ENCODE measurements around the gene SP140L. TPM values are rescaled to one million over a fixed set of nuclear protein-coding genes. Genes with fewer than 3 reads are reported as not detected.

SP140L gene
- total and polyA plus RNA-seq, 3 experiments from 2014 or later, result 30.1 to 32.5 (median 31.4) TPM

DNA sequence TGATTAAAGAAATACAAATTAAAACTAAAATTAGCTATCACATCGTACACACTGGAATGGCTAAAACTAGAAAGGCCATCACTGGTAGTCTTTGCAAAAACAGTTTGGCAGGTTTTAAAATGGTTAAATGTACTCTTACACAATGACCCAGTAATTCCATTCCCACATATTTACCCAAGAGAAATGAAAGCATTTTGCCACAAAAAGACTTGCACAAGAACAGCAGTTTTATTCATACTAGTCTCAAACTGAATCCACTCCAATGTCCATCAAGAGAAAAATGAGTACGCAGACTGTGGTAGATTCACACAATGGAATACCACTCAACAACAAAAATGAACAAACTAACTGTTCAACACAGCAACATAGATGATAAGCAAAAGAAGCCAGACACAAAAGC lies 29.1 kb downstream of the SP140L start:
- POLR2A ChIA-PET, result no interaction called here

DNA sequence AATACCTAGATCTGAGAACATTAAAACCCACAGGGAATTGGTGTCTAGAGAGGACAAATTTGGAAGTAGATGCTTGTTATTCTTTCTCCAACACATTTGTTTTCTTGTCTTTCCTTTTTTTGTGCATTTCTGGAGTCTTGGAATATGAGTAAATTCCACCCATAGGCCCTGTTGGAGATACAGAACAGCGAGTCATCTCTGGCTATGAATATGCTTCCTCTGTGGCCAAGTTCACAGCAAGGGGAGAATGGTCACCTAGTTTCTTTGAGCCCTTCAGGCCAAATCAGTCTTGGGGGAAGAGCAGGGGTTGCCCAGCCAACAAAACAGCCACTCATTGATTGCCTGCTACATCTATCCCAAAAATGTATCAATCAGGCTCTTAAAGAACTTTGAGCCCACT lies 31.3 kb downstream of the SP140L start:
- CTCF ChIA-PET, result no interaction called here
- peaks cover 38 to 61% (median 46%) of the 10 kb centered on the region in 3 donors for H3K36me3 Mint-ChIP-seq
- DNase-seq, result no peak

More for the DNA sequence above, 29.1 kb downstream of the SP140L start:
- peaks cover 26 to 52% (median 31%) of the 10 kb centered on the region in 3 donors for H3K36me3 Mint-ChIP-seq
- H3K27ac ChIP-seq (ENCODE audit: low read depth, low read length), result no peak overlapping the region
- peaks cover 18% of the 10 kb centered on the region for H3K36me3 ChIP-seq (ENCODE audit: insufficient read depth, low read length)
- H3K9me3 Mint-ChIP-seq, result no peaks in the 10 kb centered on the region
- H3K9me3 ChIP-seq (ENCODE audit: low read length), result no peaks in the 10 kb centered on the region
- peaks cover 18 to 35% (median 28%) of the 10 kb centered on the region in 3 donors for H3K4me1 Mint-ChIP-seq
- no peak for DNase-seq
- H3K27me3 ChIP-seq (ENCODE audit: insufficient read depth, low read length, poor library complexity, severe bottlenecking), result no peaks in the 10 kb centered on the region
- no peak overlapping the region for H3K4me3 Mint-ChIP-seq
- no peaks in the 10 kb centered on the region for H3K27me3 Mint-ChIP-seq
- H3K27ac Mint-ChIP-seq, result peak overlapping the region in 1 of 8 donors; percentile 33
- no peaks in the 10 kb centered on the region for H3K4me1 ChIP-seq (ENCODE audit: insufficient read depth, low read length)
- H3K4me3 ChIP-seq (ENCODE audit: low read length), result no peak overlapping the region
- CTCF ChIA-PET, result no interaction called here

DNA sequence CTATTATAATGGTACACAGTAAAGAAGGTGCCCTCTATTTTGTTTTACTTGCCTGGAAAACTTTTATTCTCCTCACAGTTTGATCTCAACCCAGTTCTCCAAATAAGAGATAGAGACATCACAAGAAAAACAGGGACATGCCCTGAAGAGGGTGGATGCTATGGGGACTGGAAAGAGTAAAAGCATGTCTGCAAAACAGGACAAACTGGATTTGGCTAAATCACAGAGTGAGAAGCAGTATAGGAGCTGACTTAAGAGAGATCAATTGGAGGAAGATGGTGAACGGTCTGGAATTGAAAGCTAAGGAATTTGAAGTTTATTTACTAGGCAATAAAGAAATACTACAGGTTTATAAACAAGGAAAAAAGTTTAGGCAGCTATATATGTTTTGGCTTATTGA lies 33.0 kb downstream of the SP140L start:
- H3K36me3 Mint-ChIP-seq, result peaks cover 45 to 73% (median 63%) of the 10 kb centered on the region in 3 donors
- no peaks in the 10 kb centered on the region for H3K27me3 Mint-ChIP-seq
- H3K4me3 ChIP-seq (ENCODE audit: low read length), result no peak overlapping the region
- peak overlapping the region in 5 of 8 donors; percentile 16 to 91 (median 56) for H3K27ac Mint-ChIP-seq
- no peak overlapping the region for H3K27ac ChIP-seq (ENCODE audit: low read depth, low read length)
- H3K4me1 Mint-ChIP-seq, result peaks cover 31 to 52% (median 40%) of the 10 kb centered on the region in 3 donors
- peaks cover 17% of the 10 kb centered on the region for H3K4me1 ChIP-seq (ENCODE audit: insufficient read depth, low read length)
- ChIA-PET POLR2A (no interaction called here), CTCF (no interaction called here)
- H3K36me3 ChIP-seq (ENCODE audit: insufficient read depth, low read length), result peaks cover 18% of the 10 kb centered on the region
- no peak for DNase-seq
- no peaks in the 10 kb centered on the region for H3K27me3 ChIP-seq (ENCODE audit: insufficient read depth, low read length, poor library complexity, severe bottlenecking)
- no peaks in the 10 kb centered on the region for H3K9me3 ChIP-seq (ENCODE audit: low read length)
- H3K9me3 Mint-ChIP-seq, result no peaks in the 10 kb centered on the region
- H3K4me3 Mint-ChIP-seq, result no peak overlapping the region

More for the DNA sequence above, 31.3 kb downstream of the SP140L start:
- peaks cover 17% of the 10 kb centered on the region for H3K4me1 ChIP-seq (ENCODE audit: insufficient read depth, low read length)
- H3K27ac Mint-ChIP-seq, result peak overlapping the region in 2 of 8 donors; percentile 31 to 87
- H3K4me3 Mint-ChIP-seq, result no peak overlapping the region
- H3K36me3 ChIP-seq (ENCODE audit: insufficient read depth, low read length), result peaks cover 18% of the 10 kb centered on the region
- no peaks in the 10 kb centered on the region for H3K9me3 ChIP-seq (ENCODE audit: low read length)
- no peak overlapping the region for H3K27ac ChIP-seq (ENCODE audit: low read depth, low read length)
- POLR2A ChIA-PET, result interaction anchor here (1.3 kb wide), 1 partner anchor 39 kb away, joined by 3 read pairs; no protein-coding TSS in a partner anchor
- peaks cover 27 to 47% (median 36%) of the 10 kb centered on the region in 3 donors for H3K4me1 Mint-ChIP-seq
- H3K4me3 ChIP-seq (ENCODE audit: low read length), result no peak overlapping the region
- no peaks in the 10 kb centered on the region for H3K27me3 ChIP-seq (ENCODE audit: insufficient read depth, low read length, poor library complexity, severe bottlenecking)
- H3K27me3 Mint-ChIP-seq, result no peaks in the 10 kb centered on the region
- H3K9me3 Mint-ChIP-seq, result no peaks in the 10 kb centered on the region

DNA sequence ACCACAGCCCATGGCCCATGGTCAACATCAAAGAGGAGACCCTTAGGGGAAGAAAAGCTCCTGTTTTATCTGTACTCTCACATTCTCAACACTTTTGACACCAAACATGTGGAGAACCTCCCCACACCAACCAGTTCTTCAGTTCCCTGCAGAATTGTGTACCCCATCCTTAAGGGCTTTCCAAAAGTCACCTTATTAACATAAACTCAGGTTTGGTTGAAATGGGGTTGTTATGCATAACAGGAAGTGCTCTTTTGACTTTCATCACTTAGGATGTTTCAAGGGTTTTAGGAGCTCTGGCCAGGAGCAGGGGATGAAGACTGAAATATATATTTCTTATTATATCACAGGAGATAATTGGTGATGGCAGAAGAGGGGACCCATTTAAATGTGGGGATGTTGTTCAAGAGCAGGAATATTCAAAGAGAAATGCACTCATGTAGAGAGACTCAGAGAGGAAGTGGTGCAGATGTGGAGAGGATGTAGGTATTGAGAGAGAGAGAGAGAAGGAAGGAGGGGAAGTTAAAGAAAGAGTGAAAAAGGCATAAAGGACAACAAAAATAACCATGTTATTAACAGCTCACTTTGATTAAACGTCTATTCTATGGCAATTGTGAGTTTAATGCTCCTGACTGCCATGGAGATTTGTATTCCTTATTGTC lies 35.2 kb downstream of the SP140L start:
- Histone ChIP-seq H3K27ac (ENCODE audit: low read depth, low read length) (no peak overlapping the region), H3K36me3 (ENCODE audit: insufficient read depth, low read length) (peaks cover 18% of the 10 kb centered on the region), H3K4me1 (ENCODE audit: insufficient read depth, low read length) (peaks cover 17% of the 10 kb centered on the region), H3K27me3 (ENCODE audit: insufficient read depth, low read length, poor library complexity, severe bottlenecking) (no peaks in the 10 kb centered on the region), H3K4me3 (ENCODE audit: low read length) (no peak overlapping the region), H3K9me3 (ENCODE audit: low read length) (no peaks in the 10 kb centered on the region)
- CTCF ChIA-PET, result no interaction called here
- Mint-ChIP-seq H3K9me3 (no peaks in the 10 kb centered on the region), H3K4me3 (peak overlapping the region in 5 of 7 donors; percentile 0 to 61 (median 3)), H3K36me3 (peaks cover 46 to 80% (median 66%) of the 10 kb centered on the region in 3 donors), H3K27me3 (no peaks in the 10 kb centered on the region), H3K4me1 (peaks cover 34 to 60% (median 51%) of the 10 kb centered on the region in 3 donors), H3K27ac (peak overlapping the region; percentile 6 to 89 (median 54))
- DNase-seq, result peak in 1 of 5 donors; percentile 12
- POLR2A ChIA-PET, result no interaction called here

DNA sequence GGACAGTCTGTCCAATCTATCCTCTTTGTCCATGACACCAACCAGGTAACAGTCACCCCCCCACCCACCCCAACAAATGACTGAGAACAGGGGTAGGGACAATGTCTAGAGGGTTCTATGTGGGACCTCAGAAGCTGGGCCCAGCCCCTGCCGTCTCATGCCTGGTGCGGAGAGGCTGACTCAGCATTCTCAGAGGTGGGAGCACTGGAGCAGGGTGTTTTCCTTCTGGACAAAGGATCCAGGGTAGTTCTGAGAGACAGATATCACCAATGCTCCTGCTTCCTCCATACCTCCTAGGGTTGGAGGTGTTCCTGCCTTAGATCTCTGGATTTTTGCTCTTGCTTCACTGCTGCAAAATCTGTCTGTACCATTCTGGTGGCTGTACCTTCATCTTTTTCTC lies 55.1 kb downstream of the SP140L start:
- Mint-ChIP-seq H3K36me3 (peaks cover 24 to 82% (median 32%) of the 10 kb centered on the region in 3 donors), H3K27ac (peak overlapping the region in 2 of 8 donors; percentile 1 to 66)

DNA sequence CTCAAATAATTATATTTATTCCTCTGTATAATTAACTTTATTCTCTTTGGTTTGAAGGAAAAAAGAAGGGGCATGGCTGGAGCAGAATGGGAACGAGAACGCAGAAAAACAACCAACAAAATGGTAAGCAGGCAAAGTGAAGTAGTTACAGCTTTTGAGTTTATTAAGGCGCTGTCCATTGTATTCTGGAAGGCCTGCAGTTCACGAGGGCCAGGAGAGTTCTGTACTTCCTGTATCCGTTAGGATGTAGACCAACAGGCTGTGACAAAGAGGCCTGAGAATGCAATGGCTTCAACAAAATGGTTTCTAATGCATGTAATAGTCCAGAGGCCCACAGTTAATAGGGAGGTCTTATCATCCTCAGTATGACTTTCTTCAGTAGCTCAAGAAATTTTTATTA lies 56.5 kb downstream of the SP140L start:
- no peaks in the 10 kb centered on the region for H3K27me3 Mint-ChIP-seq
- POLR2A ChIA-PET, result no interaction called here

More for the DNA sequence above, 55.1 kb downstream of the SP140L start:
- H3K4me3 ChIP-seq (ENCODE audit: low read length), result no peak overlapping the region
- Mint-ChIP-seq H3K4me1 (peaks cover 6 to 18% (median 13%) of the 10 kb centered on the region in 3 donors), H3K9me3 (no peaks in the 10 kb centered on the region), H3K27me3 (no peaks in the 10 kb centered on the region), H3K4me3 (no peak overlapping the region)
- H3K9me3 ChIP-seq (ENCODE audit: low read length), result no peaks in the 10 kb centered on the region
- H3K36me3 ChIP-seq (ENCODE audit: insufficient read depth, low read length), result peaks cover 21% of the 10 kb centered on the region
- POLR2A ChIA-PET, result interaction anchor here (0.5 kb wide), 1 partner anchor 246 kb away, joined by 5 read pairs; no protein-coding TSS in a partner anchor
- no peak overlapping the region for H3K27ac ChIP-seq (ENCODE audit: low read depth, low read length)
- DNase-seq, result no peak
- CTCF ChIA-PET, result no interaction called here
- no peaks in the 10 kb centered on the region for H3K27me3 ChIP-seq (ENCODE audit: insufficient read depth, low read length, poor library complexity, severe bottlenecking)
- H3K4me1 ChIP-seq (ENCODE audit: insufficient read depth, low read length), result no peaks in the 10 kb centered on the region

DNA sequence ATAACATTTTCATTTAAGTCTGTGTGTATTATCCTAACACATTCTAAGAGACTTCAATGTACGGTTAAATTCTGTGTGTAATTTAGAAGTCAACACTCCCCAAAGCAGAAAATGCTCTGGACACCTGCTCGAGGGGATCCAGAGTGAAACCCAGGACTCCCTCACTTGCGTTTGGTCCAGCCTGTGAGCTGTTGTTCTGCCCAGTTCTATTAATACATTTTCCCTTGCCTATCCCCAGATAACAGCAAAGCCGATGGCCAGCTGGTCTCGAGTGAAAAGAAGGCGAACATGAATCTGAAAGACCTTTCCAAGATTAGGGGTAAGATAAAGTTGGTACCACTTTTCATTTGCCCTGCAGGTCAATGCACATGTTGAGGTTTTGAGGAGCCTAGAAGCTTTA lies 58.0 kb downstream of the SP140L start:
- Histone ChIP-seq H3K4me3 (ENCODE audit: low read length) (no peak overlapping the region), H3K27me3 (ENCODE audit: insufficient read depth, low read length, poor library complexity, severe bottlenecking) (no peaks in the 10 kb centered on the region), H3K9me3 (ENCODE audit: low read length) (no peaks in the 10 kb centered on the region), H3K36me3 (ENCODE audit: insufficient read depth, low read length) (peaks cover 41% of the 10 kb centered on the region), H3K27ac (ENCODE audit: low read depth, low read length) (no peak overlapping the region), H3K4me1 (ENCODE audit: insufficient read depth, low read length) (no peaks in the 10 kb centered on the region)
- H3K4me3 Mint-ChIP-seq, result no peak overlapping the region
- no peaks in the 10 kb centered on the region for H3K9me3 Mint-ChIP-seq
- H3K4me1 Mint-ChIP-seq, result no peaks in the 10 kb centered on the region
- CTCF ChIA-PET, result no interaction called here
- no peak overlapping the region for H3K27ac Mint-ChIP-seq
- H3K36me3 Mint-ChIP-seq, result peaks cover 31 to 89% (median 34%) of the 10 kb centered on the region in 3 donors
- H3K27me3 Mint-ChIP-seq, result no peaks in the 10 kb centered on the region
- no peak for DNase-seq
- POLR2A ChIA-PET, result no interaction called here

More for the DNA sequence above, 56.5 kb downstream of the SP140L start:
- H3K27ac ChIP-seq (ENCODE audit: low read depth, low read length), result no peak overlapping the region
- Mint-ChIP-seq H3K36me3 (peaks cover 23 to 81% (median 28%) of the 10 kb centered on the region in 3 donors), H3K4me1 (peaks cover 2 to 7% (median 3%) of the 10 kb centered on the region in 3 donors), H3K4me3 (no peak overlapping the region), H3K9me3 (no peaks in the 10 kb centered on the region), H3K27ac (no peak overlapping the region)
- no peak overlapping the region for H3K4me3 ChIP-seq (ENCODE audit: low read length)
- peaks cover 27% of the 10 kb centered on the region for H3K36me3 ChIP-seq (ENCODE audit: insufficient read depth, low read length)
- H3K9me3 ChIP-seq (ENCODE audit: low read length), result no peaks in the 10 kb centered on the region
- no peaks in the 10 kb centered on the region for H3K27me3 ChIP-seq (ENCODE audit: insufficient read depth, low read length, poor library complexity, severe bottlenecking)
- no peaks in the 10 kb centered on the region for H3K4me1 ChIP-seq (ENCODE audit: insufficient read depth, low read length)
- CTCF ChIA-PET, result no interaction called here
- no peak for DNase-seq

DNA sequence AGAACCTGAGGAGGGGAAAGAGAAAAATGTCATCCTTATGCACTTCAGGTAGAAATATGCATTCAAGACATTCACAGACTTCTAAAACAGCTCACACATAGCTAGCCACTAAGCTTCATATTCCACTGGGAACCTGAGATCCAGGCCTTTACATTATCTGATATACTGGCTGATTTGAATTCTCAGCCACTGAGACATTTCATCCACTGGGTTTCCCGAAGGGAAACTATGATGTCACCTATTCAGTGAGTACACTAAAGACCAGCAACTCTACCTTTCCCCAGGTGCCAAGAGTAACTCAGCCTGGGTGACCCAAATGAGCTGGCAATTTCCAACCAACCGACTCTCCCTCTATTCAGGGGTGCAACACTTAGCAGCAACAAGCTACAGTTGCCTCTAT lies 67.3 kb downstream of the SP140L start:
- H3K4me3 ChIP-seq (ENCODE audit: low read length), result no peak overlapping the region
- no peaks in the 10 kb centered on the region for H3K4me1 Mint-ChIP-seq
- ChIA-PET CTCF (no interaction called here), POLR2A (interaction anchor here (0.6 kb wide), 1 partner anchor 34 kb away, joined by 5 read pairs; no protein-coding TSS in a partner anchor)
- H3K36me3 ChIP-seq (ENCODE audit: insufficient read depth, low read length), result peaks cover 65% of the 10 kb centered on the region
- H3K36me3 Mint-ChIP-seq, result peaks cover 56 to 99% (median 83%) of the 10 kb centered on the region in 3 donors
- peaks cover 9% of the 10 kb centered on the region for H3K9me3 ChIP-seq (ENCODE audit: low read length)
- no peak overlapping the region for H3K4me3 Mint-ChIP-seq
- no peak overlapping the region for H3K27ac ChIP-seq (ENCODE audit: low read depth, low read length)
- no peaks in the 10 kb centered on the region for H3K27me3 ChIP-seq (ENCODE audit: insufficient read depth, low read length, poor library complexity, severe bottlenecking)
- no peak overlapping the region for H3K27ac Mint-ChIP-seq
- no peaks in the 10 kb centered on the region for H3K27me3 Mint-ChIP-seq
- no peaks in the 10 kb centered on the region for H3K4me1 ChIP-seq (ENCODE audit: insufficient read depth, low read length)
- no peak for DNase-seq
- peaks cover 0 to 8% (median 5%) of the 10 kb centered on the region in 5 donors for H3K9me3 Mint-ChIP-seq
